Stimulated activated naive B cell treated with anti-CD40 and anti-IgM and Interleukin-4, amounts not matched to agents 10 μg/mL and 1 μg/mL and 100 μg/mL, for 72 hours (primary cell): ENCODE data around the gene CEP164.

Experiments used
- ATAC-seq, 2 donors: fragments of 150-1000 bp; cut with Tn5 transposase; replicated peaks; 2 replicates each; pipeline ENCODE4 v1.10.0; 2021; ENCODE audit warnings: moderate library complexity in 1 of 2
- DNase-seq: peaks from one replicate; pipeline ENCODE4 v3.0.0; 2021
- H3K27ac Mint-ChIP-seq: one replicate; pipeline ENCODE4 v1.8.0; 2022; ENCODE audit warnings: mild to moderate bottlenecking, mixed read lengths
- H3K27me3 Mint-ChIP-seq, 2 donors: one replicate each; pipeline ENCODE4 v1.8.0; 2022; ENCODE audit warnings: mixed read lengths in 2 of 2
- H3K36me3 Mint-ChIP-seq, 2 donors: one replicate each; pipeline ENCODE4 v1.8.0; 2022; ENCODE audit warnings: mixed read lengths in 2 of 2, mild to moderate bottlenecking in 1 of 2
- H3K4me1 Mint-ChIP-seq, 2 donors: one replicate each; pipeline ENCODE4 v1.8.0; 2022; ENCODE audit warnings: mixed read lengths in 2 of 2, mild to moderate bottlenecking in 1 of 2
- H3K4me3 Mint-ChIP-seq, 2 donors: one replicate each; pipeline ENCODE4 v1.8.0; 2022; ENCODE audit warnings: mild to moderate bottlenecking in 2 of 2, mixed read lengths in 2 of 2, moderate library complexity in 1 of 2
- H3K9me3 Mint-ChIP-seq, 2 donors: one replicate each; pipeline ENCODE4 v1.8.0; 2022; ENCODE audit warnings: mixed read lengths in 2 of 2, mild to moderate bottlenecking in 1 of 2

The CEP164 gene

GRCh38 chr11:117410238-117410637, 82.6 kb downstream of the CEP164 start:
- ATAC-seq: no peak
- Mint-ChIP-seq H3K27me3 (no peaks in the 10 kb centered on the region), H3K27ac (no peak overlapping the region)

GRCh38 chr11:117410861-117411710, 83.4 kb downstream of the CEP164 start:
- ATAC-seq (no peak), DNase-seq (no peak)
- Mint-ChIP-seq H3K4me1 (peaks cover 0 to 2% of the 10 kb centered on the region in 2 donors), H3K27ac (no peak overlapping the region), H3K36me3 (peaks cover 43 to 65% of the 10 kb centered on the region in 2 donors), H3K4me3 (no peak overlapping the region), H3K27me3 (no peaks in the 10 kb centered on the region), H3K9me3 (peaks cover 0 to under 1% of the 10 kb centered on the region in 2 donors)

More at GRCh38 chr11:117410238-117410637, 82.6 kb downstream of the CEP164 start:
- H3K4me3 Mint-ChIP-seq: no peak overlapping the region
- no peaks in the 10 kb centered on the region for H3K4me1 Mint-ChIP-seq
- DNase-seq: no peak
- peaks cover 6 to 7% of the 10 kb centered on the region in 2 donors for H3K9me3 Mint-ChIP-seq
- peaks cover 52 to 73% of the 10 kb centered on the region in 2 donors for H3K36me3 Mint-ChIP-seq

- H3K27ac Mint-ChIP-seq: no peak overlapping the region
- peaks cover 0 to 2% of the 10 kb centered on the region in 2 donors for H3K4me1 Mint-ChIP-seq
- H3K27me3 Mint-ChIP-seq: no peaks in the 10 kb centered on the region
- DNase-seq (no peak), ATAC-seq (no peak)
- H3K4me3 Mint-ChIP-seq: no peak overlapping the region
- no peaks in the 10 kb centered on the region for H3K9me3 Mint-ChIP-seq
- H3K36me3 Mint-ChIP-seq: peaks cover 37 to 58% of the 10 kb centered on the region in 2 donors
Observed at GRCh38 chr11:117411736-117412135, 84.1 kb downstream of the CEP164 start.

GRCh38 chr11:117412176-117412575, 84.5 kb downstream of the CEP164 start:
- Mint-ChIP-seq H3K27ac (no peak overlapping the region), H3K4me3 (no peak overlapping the region), H3K36me3 (peaks cover 37 to 54% of the 10 kb centered on the region in 2 donors), H3K27me3 (peaks cover 0 to under 1% of the 10 kb centered on the region in 2 donors), H3K9me3 (no peaks in the 10 kb centered on the region), H3K4me1 (peaks cover 0 to 2% of the 10 kb centered on the region in 2 donors)
- DNase-seq (no peak), ATAC-seq (no peak)

GRCh38 chr11:117412653-117413275, 85.1 kb downstream of the CEP164 start:
- no peaks in the 10 kb centered on the region for H3K9me3 Mint-ChIP-seq
- peaks cover 36 to 51% of the 10 kb centered on the region in 2 donors for H3K36me3 Mint-ChIP-seq
- DNase-seq (no peak), ATAC-seq (no peak)
- H3K27ac Mint-ChIP-seq: no peak overlapping the region
- peaks cover 5 to 6% of the 10 kb centered on the region in 2 donors for H3K27me3 Mint-ChIP-seq
- peaks cover 0 to 2% of the 10 kb centered on the region in 2 donors for H3K4me1 Mint-ChIP-seq
- no peak overlapping the region for H3K4me3 Mint-ChIP-seq

- Mint-ChIP-seq H3K36me3 (peaks cover 28 to 42% of the 10 kb centered on the region in 2 donors), H3K27ac (no peak overlapping the region), H3K4me3 (no peak overlapping the region), H3K4me1 (peaks cover 0 to 2% of the 10 kb centered on the region in 2 donors), H3K9me3 (no peaks in the 10 kb centered on the region), H3K27me3 (peaks cover 8% of the 10 kb centered on the region in 2 donors)
- DNase-seq: no peak
- ATAC-seq: no peak
Observed at GRCh38 chr11:117413616-117414015, 86.0 kb downstream of the CEP164 start.

GRCh38 chr11:117414724-117415123, 87.1 kb downstream of the CEP164 start:
- Mint-ChIP-seq H3K9me3 (no peaks in the 10 kb centered on the region), H3K4me3 (no peak overlapping the region), H3K4me1 (peaks cover 0 to 2% of the 10 kb centered on the region in 2 donors), H3K27me3 (peaks cover 8% of the 10 kb centered on the region in 2 donors), H3K27ac (no peak overlapping the region), H3K36me3 (peaks cover 20 to 32% of the 10 kb centered on the region in 2 donors)
- ATAC-seq (no peak), DNase-seq (no peak)

- Mint-ChIP-seq H3K27me3 (peaks cover 8% of the 10 kb centered on the region in 2 donors), H3K27ac (no peak overlapping the region), H3K4me1 (peaks cover 0 to 2% of the 10 kb centered on the region in 2 donors), H3K36me3 (peaks cover 16 to 29% of the 10 kb centered on the region in 2 donors), H3K9me3 (no peaks in the 10 kb centered on the region), H3K4me3 (no peak overlapping the region)
- no peak for DNase-seq
- no peak for ATAC-seq
Observed at GRCh38 chr11:117415358-117415896, 87.8 kb downstream of the CEP164 start.

GRCh38 chr11:117417342-117417741, 89.7 kb downstream of the CEP164 start:
- Mint-ChIP-seq H3K4me1 (peaks cover 0 to 2% of the 10 kb centered on the region in 2 donors), H3K27ac (no peak overlapping the region), H3K9me3 (no peaks in the 10 kb centered on the region), H3K27me3 (peaks cover 8% of the 10 kb centered on the region in 2 donors), H3K4me3 (no peak overlapping the region), H3K36me3 (peaks cover 9 to 12% of the 10 kb centered on the region in 2 donors)
- DNase-seq (no peak), ATAC-seq (no peak)

GRCh38 chr11:117417856-117418255, 90.2 kb downstream of the CEP164 start:
- H3K27ac Mint-ChIP-seq: no peak overlapping the region
- no peak overlapping the region for H3K4me3 Mint-ChIP-seq
- peaks cover 7 to 8% of the 10 kb centered on the region in 2 donors for H3K36me3 Mint-ChIP-seq
- no peaks in the 10 kb centered on the region for H3K9me3 Mint-ChIP-seq
- ATAC-seq (no peak), DNase-seq (no peak)
- H3K4me1 Mint-ChIP-seq: peaks cover 0 to 2% of the 10 kb centered on the region in 2 donors
- peaks cover 8% of the 10 kb centered on the region in 2 donors for H3K27me3 Mint-ChIP-seq

GRCh38 chr11:117418737-117419481, 91.3 kb downstream of the CEP164 start:
- no peaks in the 10 kb centered on the region for H3K9me3 Mint-ChIP-seq
- ATAC-seq (no peak), DNase-seq (no peak)
- no peak overlapping the region for H3K27ac Mint-ChIP-seq
- peaks cover 8 to 11% of the 10 kb centered on the region in 2 donors for H3K27me3 Mint-ChIP-seq
- peaks cover 0 to 2% of the 10 kb centered on the region in 2 donors for H3K4me1 Mint-ChIP-seq
- no peak overlapping the region for H3K4me3 Mint-ChIP-seq
- H3K36me3 Mint-ChIP-seq: peaks cover under 1% of the 10 kb centered on the region in 2 donors

- Mint-ChIP-seq H3K27ac (no peak overlapping the region), H3K4me1 (peaks cover 0 to 2% of the 10 kb centered on the region in 2 donors), H3K9me3 (no peaks in the 10 kb centered on the region), H3K4me3 (no peak overlapping the region), H3K36me3 (no peaks in the 10 kb centered on the region), H3K27me3 (peaks cover 8 to 16% of the 10 kb centered on the region in 2 donors)
- no peak for DNase-seq
- ATAC-seq: no peak
Observed at GRCh38 chr11:117419482-117420142, 92.0 kb downstream of the CEP164 start.

GRCh38 chr11:117420143-117420485, 92.5 kb downstream of the CEP164 start:
- no peak overlapping the region for H3K27ac Mint-ChIP-seq
- no peak overlapping the region for H3K4me3 Mint-ChIP-seq
- ATAC-seq (no peak), DNase-seq (no peak)
- no peaks in the 10 kb centered on the region for H3K36me3 Mint-ChIP-seq
- peaks cover 8 to 21% of the 10 kb centered on the region in 2 donors for H3K27me3 Mint-ChIP-seq
- H3K4me1 Mint-ChIP-seq: peaks cover 0 to 5% of the 10 kb centered on the region in 2 donors
- H3K9me3 Mint-ChIP-seq: no peaks in the 10 kb centered on the region
